ENCODE measurements around the gene NUMA1. TPM values are rescaled to one million over a fixed set of nuclear protein-coding genes. Genes with fewer than 3 reads are reported as not detected.

Gene NUMA1
- total and polyA plus RNA-seq, 9 of the 15 experiments (the other 6 are each of a cell fraction or from before 2014, with no cell fraction given), result 4.1 to 104 (median 51.2) TPM

- TF ChIP-seq ETV1 (tag; conservative IDR thresholded peaks at IDR 0.05; ENCODE audit: low read depth), result no peak
- TF ChIP-seq E4F1 (CRISPR knock-in tag; IDR thresholded peaks at IDR 0.05; ENCODE audit: borderline replicate concordance), result no peak
- no peak for TF ChIP-seq MEF2A (IDR thresholded peaks at IDR 0.05; ENCODE audit: control insufficient read depth, low read depth, low read length)
- TF ChIP-seq ZFP91 (CRISPR knock-in tag; IDR thresholded peaks at IDR 0.05), result peak; percentile 82
- no peak for TF ChIP-seq MLLT1 (IDR thresholded peaks at IDR 0.05)
- TF ChIP-seq FOSL1 (tag; conservative IDR thresholded peaks at IDR 0.05), result 0 out of 2 replicates have a peak, but pooled peaks have one; percentile 33
- TF ChIP-seq ZKSCAN1 (IDR thresholded peaks at IDR 0.05; ENCODE audit: low read depth, low read length), result 0 out of 2 replicates have a peak, but pooled peaks have one; percentile 34
- no peak for TF ChIP-seq SMAD4 (CRISPR knock-in tag; conservative IDR thresholded peaks at IDR 0.05)
- TF ChIP-seq PPARD (CRISPR knock-in tag; IDR thresholded peaks at IDR 0.05), result no peak
- TF ChIP-seq ZNF583 (CRISPR knock-in tag; IDR thresholded peaks at IDR 0.05), result no peak
- TF ChIP-seq CHAMP1 (IDR thresholded peaks at IDR 0.05), result no peak
- TF ChIP-seq ESRRA (IDR thresholded peaks at IDR 0.05; ENCODE audit: borderline replicate concordance, low read depth), result no peak
- no peak for TF ChIP-seq BCL6 (CRISPR knock-in tag; IDR thresholded peaks at IDR 0.05)
- TF ChIP-seq GABPB1 (CRISPR knock-in tag; IDR thresholded peaks at IDR 0.05), result 0 out of 2 replicates have a peak, but pooled peaks have one; percentile 23
- TF ChIP-seq CCAR2 (IDR thresholded peaks at IDR 0.05; ENCODE audit: low read depth, low read length), result no peak
- no peak for TF ChIP-seq SLC30A9 (CRISPR knock-in tag; IDR thresholded peaks at IDR 0.05)
- TF ChIP-seq ZNF23 (CRISPR knock-in tag; IDR thresholded peaks at IDR 0.05), result no peak
- TF ChIP-seq ZNF217 (CRISPR knock-in tag; IDR thresholded peaks at IDR 0.05), result no peak
- 0 out of 2 replicates have a peak, but pooled peaks have one; percentile 19 for TF ChIP-seq CREB3 (tag; conservative IDR thresholded peaks at IDR 0.05; ENCODE audit: low read depth)
- no peak for TF ChIP-seq BRF1 (IDR thresholded peaks at IDR 0.05; ENCODE audit: borderline replicate concordance, extremely low read depth, insufficient read length)
- no peak for TF ChIP-seq ZNF695 (CRISPR knock-in tag; IDR thresholded peaks at IDR 0.05)
Observed at GRCh38 chr11:71999798-72000197, 80.5 kb downstream of the NUMA1 start (continued).

Data from K562 (cell line).